Activated T-cell treated with anti-CD3 and anti-CD28 coated beads, Interleukin-2, amount 50 U/mL, for 72 hours (primary cell): ENCODE data around the gene LRRC1. TPM values are rescaled to one million over a fixed set of nuclear protein-coding genes. Genes with fewer than 3 reads are reported as not detected.
A peak's percentile ranks its signal among the peaks of the same experiment; 100 is the strongest.

Experiments used
- ATAC-seq, 2 donors: fragments of 150-1000 bp; cut with Tn5 transposase; replicated peaks in 1 of 2; 2 replicates each; pipeline ENCODE4 v1.10.0; 2021; ENCODE audit warnings: moderate library complexity in 2 of 2, mild to moderate bottlenecking in 1 of 2
- DNase-seq, 2 donors: peaks; one replicate each; pipeline ENCODE4 v3.0.0; 2021 to 2022; ENCODE audit warnings: mixed read lengths in 1 of 2
- H3K27ac Mint-ChIP-seq: one replicate; pipeline ENCODE4 v1.8.0; 2022; ENCODE audit warnings: mild to moderate bottlenecking, moderate library complexity, mixed read lengths
- H3K27me3 Mint-ChIP-seq: one replicate; pipeline ENCODE4 v1.8.0; 2022; ENCODE audit warnings: low read depth, mixed read lengths
- H3K36me3 Mint-ChIP-seq, 2 donors: one replicate each; pipeline ENCODE4 v1.8.0; 2022; ENCODE audit warnings: mixed read lengths in 2 of 2, mild to moderate bottlenecking in 1 of 2; ENCODE audit not compliant: insufficient read depth in 2 of 2
- H3K4me1 Mint-ChIP-seq: one replicate; pipeline ENCODE4 v1.8.0; 2022; ENCODE audit warnings: low read depth, mixed read lengths
- H3K4me3 Mint-ChIP-seq, 2 donors: one replicate each; pipeline ENCODE4 v1.8.0; 2022; ENCODE audit warnings: mild to moderate bottlenecking in 2 of 2, mixed read lengths in 2 of 2, moderate library complexity in 2 of 2
- H3K9me3 Mint-ChIP-seq, 2 donors: one replicate each; pipeline ENCODE4 v1.8.0; 2022; ENCODE audit warnings: mixed read lengths in 2 of 2
- total RNA-seq, 2 donors: library from RNA; stranded (reverse); gene quantifications; one replicate each; pipeline ENCODE4 v1.2.3, GENCODE V29; 2022

Gene LRRC1
- 1 to 10 TPM; 3.6 to 4.4 TPM for total RNA-seq

DNA sequence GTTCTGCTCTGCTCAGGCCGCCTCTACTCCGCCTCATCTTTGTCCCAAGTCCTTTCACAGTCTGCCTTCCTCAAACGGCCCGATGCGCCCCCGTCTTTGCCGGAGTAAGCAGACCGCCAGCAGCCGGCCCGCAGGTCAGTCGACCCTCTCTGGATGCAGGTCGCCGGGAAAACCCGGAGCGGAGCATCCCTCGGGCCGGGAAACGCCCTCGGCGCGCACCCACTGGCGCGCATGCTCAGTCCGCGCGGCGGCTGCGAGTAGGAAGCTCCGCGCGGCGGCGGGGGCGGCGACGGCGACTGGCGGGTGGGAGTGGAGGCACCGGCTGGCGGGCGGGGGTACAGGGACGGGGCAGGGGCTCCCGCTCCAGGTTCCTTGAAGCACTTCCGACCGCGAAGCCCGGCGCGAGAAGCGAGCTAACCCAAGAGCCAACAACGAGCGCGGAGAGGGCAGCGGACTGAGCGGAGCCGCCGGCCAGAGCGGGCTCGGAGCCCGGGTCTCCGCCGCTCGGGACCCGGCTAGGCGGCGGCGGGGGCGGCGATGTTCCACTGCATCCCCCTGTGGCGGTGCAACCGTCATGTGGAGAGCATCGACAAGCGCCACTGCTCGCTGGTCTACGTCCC, at the start of gene LRRC1:
Gene LRRC1 (plus strand): TSS at position 286 of the 620 bp plus-strand sequence. CDS start 252 bp downstream, at position 538.
- H3K27me3 Mint-ChIP-seq, result peaks cover 45% of the 10 kb centered on the region
- peaks cover 0 to 2% of the 10 kb centered on the region in 2 donors for H3K36me3 Mint-ChIP-seq
- H3K4me3 Mint-ChIP-seq, result peak within 1 kb of the TSS; percentile 97 to 98
- DNase-seq, result peak; percentile 90 to 91
- H3K9me3 Mint-ChIP-seq, result no peaks in the 10 kb centered on the region
- ATAC-seq, result peak; percentile 71 to 77
- H3K4me1 Mint-ChIP-seq, result peaks cover 28% of the 10 kb centered on the region
- peak within 1 kb of the TSS; percentile 91 for H3K27ac Mint-ChIP-seq

DNA sequence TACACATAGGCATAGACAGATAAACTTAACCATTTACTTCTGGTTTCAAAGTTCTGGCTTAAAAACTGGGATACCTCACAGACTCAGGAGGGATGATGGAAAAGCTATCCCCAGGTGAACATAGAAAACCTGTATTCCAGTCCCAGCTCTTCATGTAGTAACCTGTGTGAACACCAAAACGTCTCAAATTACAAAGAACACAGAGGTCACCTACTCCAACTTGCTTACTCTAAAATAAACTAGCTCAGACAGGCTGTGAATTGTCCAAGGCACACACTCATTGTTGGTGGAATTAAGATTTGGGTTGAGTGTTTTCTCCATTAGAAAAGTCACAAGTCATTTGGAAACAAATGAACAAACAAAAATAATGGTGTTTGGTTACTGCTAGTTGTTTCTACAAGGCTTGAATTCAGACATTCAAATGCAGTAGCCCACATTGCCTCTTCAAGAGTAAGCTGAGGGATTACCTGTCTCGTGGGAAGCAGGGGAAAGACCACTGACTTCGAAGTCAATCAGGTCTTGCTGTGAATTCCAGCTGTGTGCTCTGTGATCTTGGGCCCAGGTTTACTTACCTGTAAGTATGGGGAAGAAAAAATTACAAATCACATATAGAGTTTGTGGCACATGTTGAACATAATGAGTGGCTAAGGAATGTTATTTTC, 48.2 kb upstream of the LRRC1 start:
- no peak overlapping the region for H3K4me3 Mint-ChIP-seq
- peaks cover 5% of the 10 kb centered on the region for H3K4me1 Mint-ChIP-seq
- DNase-seq (no peak), ATAC-seq (no peak)
- H3K9me3 Mint-ChIP-seq, result no peaks in the 10 kb centered on the region
- H3K27ac Mint-ChIP-seq, result no peak overlapping the region
- H3K36me3 Mint-ChIP-seq, result no peaks in the 10 kb centered on the region
- no peaks in the 10 kb centered on the region for H3K27me3 Mint-ChIP-seq

DNA sequence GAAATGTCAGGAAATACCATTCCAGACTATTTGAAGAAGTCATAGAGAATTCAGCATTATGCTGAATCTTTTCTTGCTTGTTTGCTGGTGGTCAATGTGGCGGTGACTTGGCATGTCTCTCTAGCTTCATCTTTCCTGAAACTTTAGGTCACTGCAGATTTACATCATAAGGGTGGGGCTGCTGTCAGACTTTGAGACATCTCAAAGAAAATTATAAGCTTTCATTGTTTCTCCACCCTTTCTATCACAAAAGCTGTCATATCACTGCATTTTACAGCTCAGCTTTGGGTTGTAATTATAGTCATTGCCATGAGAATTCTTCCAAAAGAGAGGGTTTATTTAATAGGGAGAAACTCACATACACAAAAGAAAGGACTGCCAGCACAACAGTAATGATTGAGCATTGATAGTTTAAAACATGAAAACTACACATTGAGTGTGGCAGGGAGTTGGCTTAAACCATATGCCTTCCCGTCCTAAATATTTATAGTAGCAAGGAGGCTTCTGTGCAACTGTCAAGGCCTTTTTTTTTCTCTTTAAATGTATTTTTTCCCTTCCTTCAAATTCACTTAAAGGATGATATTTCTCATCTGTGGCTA, 44.7 kb upstream of the LRRC1 start:
- Mint-ChIP-seq H3K27ac (no peak overlapping the region), H3K9me3 (no peaks in the 10 kb centered on the region), H3K4me3 (no peak overlapping the region), H3K36me3 (no peaks in the 10 kb centered on the region), H3K27me3 (no peaks in the 10 kb centered on the region), H3K4me1 (no peaks in the 10 kb centered on the region)
- no peak for DNase-seq
- no peak for ATAC-seq

- no peaks in the 10 kb centered on the region for H3K4me1 Mint-ChIP-seq
- H3K27me3 Mint-ChIP-seq, result no peaks in the 10 kb centered on the region
- no peak for ATAC-seq
- H3K27ac Mint-ChIP-seq, result no peak overlapping the region
- no peaks in the 10 kb centered on the region for H3K9me3 Mint-ChIP-seq
- H3K4me3 Mint-ChIP-seq, result no peak overlapping the region
- no peaks in the 10 kb centered on the region for H3K36me3 Mint-ChIP-seq
- DNase-seq, result no peak
Measured at GRCh38 chr6:53751417-53751816, 43.4 kb upstream of the LRRC1 start.

DNA sequence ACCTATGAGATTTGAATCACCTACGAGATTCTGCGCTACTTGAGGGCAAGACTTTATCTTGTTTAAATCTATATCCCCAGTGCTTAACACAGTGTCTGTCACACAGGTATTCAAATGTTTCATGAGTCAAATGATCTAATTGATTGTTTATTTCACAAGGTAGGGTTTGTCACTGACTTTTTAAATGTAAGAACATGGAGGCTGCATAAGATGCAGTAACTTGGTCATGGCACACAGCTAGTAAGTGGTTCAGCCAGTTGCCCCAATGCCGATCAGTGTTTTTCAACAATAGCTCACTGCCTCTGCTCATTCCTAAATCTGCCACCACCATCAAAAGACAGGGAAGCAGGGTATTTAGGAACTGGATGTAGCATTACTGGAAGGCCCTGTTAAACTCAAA, 42.4 kb upstream of the LRRC1 start:
- DNase-seq (no peak), ATAC-seq (no peak)
- Mint-ChIP-seq H3K27ac (no peak overlapping the region), H3K9me3 (no peaks in the 10 kb centered on the region), H3K4me1 (no peaks in the 10 kb centered on the region), H3K4me3 (no peak overlapping the region), H3K36me3 (no peaks in the 10 kb centered on the region), H3K27me3 (no peaks in the 10 kb centered on the region)

DNA sequence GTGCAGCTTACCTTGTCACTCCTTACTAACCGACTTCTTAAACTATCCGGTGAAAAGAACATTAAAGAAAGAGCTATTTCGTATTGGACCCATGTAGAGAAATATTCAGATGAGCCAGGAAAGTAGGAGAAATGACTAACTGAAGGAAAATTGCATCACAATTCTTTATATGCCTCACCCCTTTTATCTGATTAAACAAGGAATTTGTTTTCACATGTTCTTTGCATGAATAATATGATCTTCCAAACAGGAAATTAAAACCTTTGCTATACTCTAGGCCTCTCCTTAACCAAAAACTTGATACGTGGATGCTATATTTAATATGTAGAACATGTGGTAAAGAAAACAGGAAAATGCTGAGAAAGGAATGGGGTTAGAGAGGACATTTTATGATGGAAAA, 41.9 kb upstream of the LRRC1 start:
- Mint-ChIP-seq H3K36me3 (no peaks in the 10 kb centered on the region), H3K4me3 (no peak overlapping the region), H3K27me3 (no peaks in the 10 kb centered on the region), H3K9me3 (no peaks in the 10 kb centered on the region), H3K27ac (no peak overlapping the region), H3K4me1 (no peaks in the 10 kb centered on the region)
- no peak for ATAC-seq
- DNase-seq, result no peak

- Mint-ChIP-seq H3K36me3 (no peaks in the 10 kb centered on the region), H3K4me3 (no peak overlapping the region), H3K9me3 (no peaks in the 10 kb centered on the region), H3K27ac (no peak overlapping the region), H3K4me1 (no peaks in the 10 kb centered on the region), H3K27me3 (no peaks in the 10 kb centered on the region)
- ATAC-seq (no peak), DNase-seq (no peak)
Measured at GRCh38 chr6:53754330-53754729, 40.5 kb upstream of the LRRC1 start.

- Mint-ChIP-seq H3K27me3 (no peaks in the 10 kb centered on the region), H3K9me3 (no peaks in the 10 kb centered on the region), H3K4me3 (no peak overlapping the region), H3K4me1 (no peaks in the 10 kb centered on the region), H3K27ac (no peak overlapping the region), H3K36me3 (no peaks in the 10 kb centered on the region)
- no peak for ATAC-seq
- DNase-seq, result no peak
Measured at GRCh38 chr6:53756396-53756795, 38.4 kb upstream of the LRRC1 start.

DNA sequence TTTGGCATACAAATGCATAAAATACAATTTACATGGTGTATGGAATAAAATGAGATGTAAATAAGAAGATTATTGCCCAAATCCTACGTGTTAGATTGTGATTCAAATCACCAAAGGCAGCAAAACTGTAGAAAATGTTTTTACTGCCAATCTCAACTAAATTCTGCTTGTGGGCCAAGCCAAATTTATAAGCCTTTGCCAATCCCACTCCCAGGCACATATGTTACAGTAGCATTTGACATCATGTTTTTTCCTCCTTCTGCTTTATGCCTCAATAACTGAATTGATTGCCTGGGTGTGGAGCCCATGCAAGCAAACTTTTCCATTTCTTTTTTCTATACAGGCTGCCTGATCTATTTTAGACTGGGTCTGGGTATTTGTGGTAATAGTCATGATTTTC, 36.3 kb upstream of the LRRC1 start:
- H3K36me3 Mint-ChIP-seq, result no peaks in the 10 kb centered on the region
- no peaks in the 10 kb centered on the region for H3K27me3 Mint-ChIP-seq
- no peaks in the 10 kb centered on the region for H3K4me1 Mint-ChIP-seq
- peaks cover 0 to 2% of the 10 kb centered on the region in 2 donors for H3K9me3 Mint-ChIP-seq
- no peak for DNase-seq
- no peak overlapping the region for H3K4me3 Mint-ChIP-seq
- H3K27ac Mint-ChIP-seq, result no peak overlapping the region
- ATAC-seq, result no peak

- ATAC-seq (no peak), DNase-seq (no peak)
- Mint-ChIP-seq H3K4me1 (no peaks in the 10 kb centered on the region), H3K27ac (no peak overlapping the region), H3K27me3 (peaks cover 1% of the 10 kb centered on the region), H3K9me3 (peaks cover 0 to 2% of the 10 kb centered on the region in 2 donors), H3K4me3 (no peak overlapping the region), H3K36me3 (no peaks in the 10 kb centered on the region)
Measured at GRCh38 chr6:53761036-53761435, 33.8 kb upstream of the LRRC1 start.

- H3K4me1 Mint-ChIP-seq, result no peaks in the 10 kb centered on the region
- no peaks in the 10 kb centered on the region for H3K36me3 Mint-ChIP-seq
Measured at GRCh38 chr6:53765270-53765669, 29.5 kb upstream of the LRRC1 start.

DNA sequence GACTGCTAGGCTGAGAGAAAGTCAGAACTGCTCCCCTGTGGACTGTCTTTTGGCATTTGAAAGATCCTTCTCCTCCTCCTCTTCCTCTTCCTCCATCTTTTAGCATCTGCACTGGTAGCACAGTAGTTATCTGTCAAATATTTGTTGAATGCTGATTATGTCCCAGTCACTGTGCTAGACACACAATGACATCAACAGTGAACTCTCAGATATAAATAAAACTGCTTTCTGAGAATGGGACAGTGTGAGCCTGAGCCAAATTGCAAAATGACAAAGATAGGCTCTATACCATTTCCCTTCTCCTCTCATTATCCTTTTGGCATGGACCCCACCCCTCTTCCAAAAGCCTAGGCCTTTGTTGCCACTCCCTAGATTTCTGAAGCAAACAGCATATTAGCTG, 27.9 kb upstream of the LRRC1 start:
- Mint-ChIP-seq H3K27me3 (peaks cover 6% of the 10 kb centered on the region), H3K4me3 (no peak overlapping the region), H3K4me1 (no peaks in the 10 kb centered on the region), H3K9me3 (peaks cover 0 to 2% of the 10 kb centered on the region in 2 donors), H3K36me3 (no peaks in the 10 kb centered on the region), H3K27ac (no peak overlapping the region)
- no peak for ATAC-seq
- DNase-seq, result no peak

More at GRCh38 chr6:53765270-53765669, 29.5 kb upstream of the LRRC1 start:
- DNase-seq, result no peak
- H3K4me3 Mint-ChIP-seq, result no peak overlapping the region
- H3K9me3 Mint-ChIP-seq, result peaks cover 0 to 2% of the 10 kb centered on the region in 2 donors
- peaks cover 6% of the 10 kb centered on the region for H3K27me3 Mint-ChIP-seq
- no peak for ATAC-seq
- no peak overlapping the region for H3K27ac Mint-ChIP-seq

- H3K27ac Mint-ChIP-seq, result no peak overlapping the region
Measured at GRCh38 chr6:53767941-53768340, 26.9 kb upstream of the LRRC1 start.

More at GRCh38 chr6:53767941-53768340, 26.9 kb upstream of the LRRC1 start:
- Mint-ChIP-seq H3K4me3 (no peak overlapping the region), H3K4me1 (no peaks in the 10 kb centered on the region), H3K36me3 (no peaks in the 10 kb centered on the region), H3K9me3 (no peaks in the 10 kb centered on the region), H3K27me3 (peaks cover 6% of the 10 kb centered on the region)
- ATAC-seq, result no peak
- no peak for DNase-seq
